ENCODE results near the gene SNRNP48.

The SNRNP48 gene

GRCh38 chr6:7559196-7559595, 30.8 kb upstream of the SNRNP48 start:
- no peak for DNase-seq (ENCODE audit: low spot score)

- DNase-seq (ENCODE audit: low spot score), result no peak
Measured at GRCh38 chr6:7559651-7560385, 30.2 kb upstream of the SNRNP48 start.

- no peak for DNase-seq (ENCODE audit: low spot score)
Measured at GRCh38 chr6:7561153-7561964, 28.6 kb upstream of the SNRNP48 start.

GRCh38 chr6:7562769-7563168, 27.2 kb upstream of the SNRNP48 start:
- DNase-seq (ENCODE audit: low spot score), result no peak

GRCh38 chr6:7566107-7566506, 23.9 kb upstream of the SNRNP48 start:
- no peak for DNase-seq (ENCODE audit: low spot score)

- DNase-seq (ENCODE audit: low spot score), result no peak
Measured at GRCh38 chr6:7566617-7567173, 23.3 kb upstream of the SNRNP48 start.

GRCh38 chr6:7568021-7568420, 22.0 kb upstream of the SNRNP48 start:
- no peak for DNase-seq (ENCODE audit: low spot score)

- no peak for DNase-seq (ENCODE audit: low spot score)
Measured at GRCh38 chr6:7569082-7569481, 20.9 kb upstream of the SNRNP48 start.

GRCh38 chr6:7572213-7572943, 17.6 kb upstream of the SNRNP48 start:
- no peak for DNase-seq (ENCODE audit: low spot score)

- DNase-seq (ENCODE audit: low spot score), result no peak
Measured at GRCh38 chr6:7574500-7574899, 15.5 kb upstream of the SNRNP48 start.

- no peak for DNase-seq (ENCODE audit: low spot score)
Measured at GRCh38 chr6:7578516-7578915, 11.5 kb upstream of the SNRNP48 start.

GRCh38 chr6:7578931-7579330, 11.1 kb upstream of the SNRNP48 start:
- no peak for DNase-seq (ENCODE audit: low spot score)

GRCh38 chr6:7579851-7580250, 10.1 kb upstream of the SNRNP48 start:
- no peak for DNase-seq (ENCODE audit: low spot score)

- DNase-seq (ENCODE audit: low spot score), result no peak
Measured at GRCh38 chr6:7580537-7580926, 9.5 kb upstream of the SNRNP48 start.

- DNase-seq (ENCODE audit: low spot score), result no peak
Measured at GRCh38 chr6:7580927-7581618, 8.9 kb upstream of the SNRNP48 start.

GRCh38 chr6:7585287-7585930, 4.6 kb upstream of the SNRNP48 start:
- no peak for DNase-seq (ENCODE audit: low spot score)

GRCh38 chr6:7587631-7588100, 2.3 kb upstream of the SNRNP48 start:
- no peak for DNase-seq (ENCODE audit: low spot score)

- no peak for DNase-seq (ENCODE audit: low spot score)
Measured at GRCh38 chr6:7588506-7588905, 1.5 kb upstream of the SNRNP48 start.

- no peak for DNase-seq (ENCODE audit: low spot score)
Measured at GRCh38 chr6:7589221-7589620, 777 bp upstream of the SNRNP48 start.

GRCh38 chr6:7590918-7591302, 912 bp downstream of the SNRNP48 start:
- DNase-seq (ENCODE audit: low spot score), result no peak

GRCh38 chr6:7591770-7592169, 1.8 kb downstream of the SNRNP48 start:
- DNase-seq (ENCODE audit: low spot score), result no peak
